LoVo (cell line): ENCODE results near the gene GPR63.
A peak's percentile ranks its signal among the peaks of the same experiment; 100 is the strongest.

Source experiments
- DNase-seq: peaks from one replicate; pipeline ENCODE4 v3.0.0-alpha.2; 2016; ENCODE audit warnings: low spot score

The GPR63 gene

GRCh38 chr6:96821034-96821433 lies 16.2 kb downstream of the GPR63 start:
- DNase-seq, result no peak

GRCh38 chr6:96816301-96816817 lies 20.9 kb downstream of the GPR63 start:
- no peak for DNase-seq

GRCh38 chr6:96814625-96815024 lies 22.7 kb downstream of the GPR63 start:
- DNase-seq, result no peak

GRCh38 chr6:96812077-96812703 lies 25.1 kb downstream of the GPR63 start:
- DNase-seq, result no peak

GRCh38 chr6:96811670-96812069 lies 25.6 kb downstream of the GPR63 start:
- no peak for DNase-seq

- no peak for DNase-seq
Observed at GRCh38 chr6:96811136-96811535, 26.1 kb downstream of the GPR63 start.

- DNase-seq, result no peak
Observed at GRCh38 chr6:96809119-96809518, 28.2 kb downstream of the GPR63 start.

- DNase-seq, result no peak
Observed at GRCh38 chr6:96803106-96803481, 34.2 kb downstream of the GPR63 start.

- no peak for DNase-seq
Observed at GRCh38 chr6:96795481-96795880, 41.8 kb downstream of the GPR63 start.

GRCh38 chr6:96794980-96795379 lies 42.3 kb downstream of the GPR63 start:
- DNase-seq, result no peak

GRCh38 chr6:96792561-96793190 lies 44.6 kb downstream of the GPR63 start:
- no peak for DNase-seq

- DNase-seq, result no peak
Observed at GRCh38 chr6:96789871-96790270, 47.4 kb downstream of the GPR63 start.

- no peak for DNase-seq
Observed at GRCh38 chr6:96787846-96788580, 49.3 kb downstream of the GPR63 start.

- DNase-seq, result no peak
Observed at GRCh38 chr6:96786336-96786735, 50.9 kb downstream of the GPR63 start.

- DNase-seq, result no peak
Observed at GRCh38 chr6:96784650-96785049, 52.6 kb downstream of the GPR63 start.

GRCh38 chr6:96783307-96783706 lies 54.0 kb downstream of the GPR63 start:
- DNase-seq, result no peak

- no peak for DNase-seq
Observed at GRCh38 chr6:96781557-96781956, 55.7 kb downstream of the GPR63 start.

- DNase-seq, result no peak
Observed at GRCh38 chr6:96777113-96777512, 60.2 kb downstream of the GPR63 start.

- DNase-seq, result peak; percentile 9
Observed at GRCh38 chr6:96775727-96776400, 61.4 kb downstream of the GPR63 start.

GRCh38 chr6:96766769-96767168 lies 70.5 kb downstream of the GPR63 start:
- DNase-seq, result no peak

- DNase-seq, result no peak
Observed at GRCh38 chr6:96762599-96762998, 74.7 kb downstream of the GPR63 start.

- DNase-seq, result no peak
Observed at GRCh38 chr6:96761794-96762193, 75.5 kb downstream of the GPR63 start.
